GM21367 (cell line): Measurements from ENCODE around the gene NUDT9.
"Not testable (repeated sequence)": the region's sequence is repeated elsewhere in the genome, so short reads cannot be mapped to it uniquely, and the experiment has no call there.

ENCODE experiments used
- ATAC-seq: cut with Tn5 transposase; IDR thresholded peaks from one replicate; pipeline ENCODE4 v1.9.1; 2021; ENCODE audit not compliant: unreplicated experiment

The NUDT9 gene

DNA sequence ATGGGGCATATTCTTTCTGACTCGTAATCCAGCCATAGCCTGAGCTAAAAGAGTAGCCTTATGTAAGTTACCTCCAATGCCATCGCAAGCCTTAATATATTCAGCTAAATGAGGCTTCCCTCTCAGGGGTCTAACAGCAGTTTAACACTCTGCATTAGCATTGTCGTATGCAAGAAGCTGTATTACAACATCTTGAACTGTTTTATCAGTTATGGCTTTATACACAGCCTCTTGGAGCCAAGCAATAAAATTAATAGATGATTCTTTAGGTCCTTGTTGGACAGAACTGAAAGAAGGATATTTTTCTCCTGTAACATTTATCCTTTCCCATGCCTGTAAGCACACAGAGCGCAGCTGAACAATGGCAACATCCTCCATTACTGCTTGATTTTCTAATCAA lies 15.5 kb upstream of the NUDT9 start:
- not testable (repeated sequence) for ATAC-seq

DNA sequence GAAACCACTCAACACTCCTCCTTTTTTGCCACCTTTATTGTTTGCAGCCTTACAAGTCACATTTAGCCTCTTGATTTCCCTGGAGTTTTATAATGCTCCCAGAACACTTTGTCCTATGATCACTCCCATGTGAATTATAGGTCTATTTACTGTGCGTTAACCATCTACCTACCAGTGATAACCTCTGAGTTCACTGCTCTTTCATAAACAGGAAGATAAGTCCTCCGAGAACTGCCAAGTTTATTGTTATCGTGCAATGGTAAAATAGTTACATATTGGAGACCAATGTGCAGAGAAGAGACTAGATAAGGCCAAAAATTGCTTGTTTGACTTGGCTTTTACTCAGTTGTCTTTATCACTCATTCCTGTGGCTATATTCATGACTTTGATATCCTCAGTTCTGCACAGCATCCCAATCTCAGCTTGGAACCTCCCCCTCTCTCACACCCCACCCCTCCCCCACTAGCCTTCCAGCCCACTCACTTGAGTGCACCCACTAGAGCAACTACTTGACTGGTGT lies 12.9 kb upstream of the NUDT9 start:
- no peak for ATAC-seq

DNA sequence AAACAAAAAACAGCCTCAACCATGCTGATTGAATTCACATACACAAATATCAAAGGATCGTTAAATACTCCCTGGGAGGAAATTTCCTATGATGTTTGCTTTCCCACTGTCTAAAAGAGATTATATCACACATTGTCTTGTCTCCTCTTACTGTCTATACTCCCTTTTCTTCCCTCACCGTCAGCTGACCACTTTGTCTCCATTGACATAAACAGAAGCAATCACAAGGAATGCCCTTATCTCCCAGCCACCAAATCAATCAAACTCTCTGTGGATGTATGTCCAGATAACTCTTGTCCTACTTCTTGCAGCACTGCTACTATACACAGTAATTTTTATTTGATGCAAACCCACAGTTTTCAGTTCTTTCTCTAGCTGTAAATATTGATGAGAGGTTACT lies 12.2 kb upstream of the NUDT9 start:
- ATAC-seq: no peak

DNA sequence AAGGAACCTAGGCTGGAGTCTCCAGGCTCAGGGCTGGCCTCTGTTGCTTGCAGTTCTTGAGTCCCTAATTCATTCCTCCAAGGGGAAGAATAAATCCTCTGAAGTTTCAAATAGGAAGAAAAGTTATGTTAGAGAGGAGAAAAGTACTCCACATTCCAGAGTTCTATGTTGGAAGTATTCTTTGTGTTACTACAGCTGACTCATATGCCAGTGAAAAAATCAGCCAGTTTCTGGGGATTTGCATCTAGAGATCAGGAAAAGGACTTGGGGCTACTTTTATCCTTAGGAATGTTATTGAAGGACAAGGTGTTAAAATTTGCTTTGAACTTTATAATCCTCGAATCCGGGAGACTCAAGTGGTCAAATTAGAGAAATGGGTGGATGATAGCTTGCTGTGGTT lies 11.7 kb upstream of the NUDT9 start:
- no peak for ATAC-seq

DNA sequence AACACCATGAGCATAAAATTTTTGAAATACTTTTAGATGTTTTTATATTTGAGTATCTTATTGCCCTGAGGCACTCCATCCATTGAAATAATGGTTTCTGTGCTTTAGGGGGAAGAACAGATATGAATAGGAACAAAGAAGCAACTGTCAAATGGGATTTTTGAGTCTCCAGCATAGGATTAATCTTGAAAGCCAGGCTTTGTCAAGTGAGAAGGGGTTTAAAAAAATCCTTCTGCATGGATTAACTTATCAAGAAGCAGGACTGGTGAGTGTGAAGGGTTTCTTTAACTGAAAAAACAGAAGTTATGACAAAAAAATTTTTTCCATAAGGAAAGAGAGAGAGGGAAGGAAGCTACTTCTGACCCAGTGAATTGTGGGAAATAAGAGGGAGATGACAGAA lies 7.6 kb upstream of the NUDT9 start:
- no peak for ATAC-seq

DNA sequence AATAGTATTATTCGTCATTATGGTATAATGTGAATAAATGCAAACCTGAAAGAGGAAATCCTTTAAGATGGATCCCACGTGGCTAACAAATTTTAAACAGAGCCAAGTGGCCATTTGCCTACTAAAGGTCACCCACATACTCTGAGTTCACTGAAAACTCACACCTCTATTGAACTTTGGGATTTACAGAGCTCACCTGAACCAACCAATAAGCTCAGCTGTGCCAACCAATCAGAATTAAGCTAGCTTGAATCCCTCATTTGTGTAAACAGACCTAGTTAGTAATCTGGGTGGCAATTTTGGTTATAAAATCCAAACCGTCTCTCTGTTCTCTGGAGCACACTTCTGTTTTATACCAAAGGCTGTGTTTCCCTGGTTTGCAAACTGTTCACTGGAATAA lies 5.4 kb upstream of the NUDT9 start:
- no peak for ATAC-seq

DNA sequence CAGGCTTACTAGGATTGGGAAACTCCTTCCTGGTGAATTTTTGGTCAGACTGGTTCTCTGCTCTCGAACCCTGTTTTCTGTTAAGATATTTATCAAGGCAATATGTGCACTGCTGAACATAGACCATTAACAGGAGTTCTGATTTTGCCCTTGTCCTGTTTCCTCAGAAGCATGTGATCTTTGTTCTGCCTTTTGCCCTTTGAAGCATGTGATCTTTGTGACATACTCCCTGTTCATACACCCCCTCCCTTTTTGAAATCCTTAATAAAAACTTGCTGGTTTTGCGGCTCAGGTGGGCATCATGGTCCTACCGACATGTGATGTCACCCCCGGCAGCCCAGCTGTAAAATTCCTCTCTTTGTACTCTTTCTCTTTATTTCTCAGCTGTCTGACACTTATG lies 4.0 kb upstream of the NUDT9 start:
- not testable (repeated sequence) for ATAC-seq

DNA sequence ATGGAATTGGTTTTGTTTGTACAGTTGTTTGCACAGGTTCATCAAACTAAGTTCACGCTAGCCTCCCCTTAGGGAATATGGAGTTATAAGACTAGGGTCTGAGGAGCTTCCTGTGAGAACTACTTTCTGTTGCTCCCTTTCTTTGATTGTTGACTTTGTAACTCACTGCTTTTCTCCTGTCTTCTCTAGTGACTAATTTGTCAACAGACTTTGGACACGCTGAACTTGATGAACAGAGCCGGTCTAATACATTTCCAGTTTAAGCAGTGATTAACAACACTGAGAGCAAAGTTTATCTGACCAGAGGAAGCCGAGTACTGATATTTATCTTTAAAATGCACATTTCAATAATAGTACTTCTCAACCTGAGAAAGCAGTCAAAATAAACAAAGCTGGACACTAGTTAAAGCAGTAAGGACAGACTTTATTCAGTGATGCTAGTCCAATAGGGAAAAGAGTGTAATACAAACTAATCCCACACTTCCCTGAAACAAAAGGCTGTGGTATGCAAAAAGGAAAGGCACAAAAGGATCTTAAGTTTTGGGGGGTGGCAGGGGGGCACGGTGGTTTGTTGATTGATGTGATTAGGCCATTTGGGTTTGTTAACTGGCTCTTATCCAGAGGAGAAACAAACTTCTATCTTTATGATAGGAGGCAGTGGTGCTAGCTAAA lies 2.7 kb upstream of the NUDT9 start:
- ATAC-seq: no peak

DNA sequence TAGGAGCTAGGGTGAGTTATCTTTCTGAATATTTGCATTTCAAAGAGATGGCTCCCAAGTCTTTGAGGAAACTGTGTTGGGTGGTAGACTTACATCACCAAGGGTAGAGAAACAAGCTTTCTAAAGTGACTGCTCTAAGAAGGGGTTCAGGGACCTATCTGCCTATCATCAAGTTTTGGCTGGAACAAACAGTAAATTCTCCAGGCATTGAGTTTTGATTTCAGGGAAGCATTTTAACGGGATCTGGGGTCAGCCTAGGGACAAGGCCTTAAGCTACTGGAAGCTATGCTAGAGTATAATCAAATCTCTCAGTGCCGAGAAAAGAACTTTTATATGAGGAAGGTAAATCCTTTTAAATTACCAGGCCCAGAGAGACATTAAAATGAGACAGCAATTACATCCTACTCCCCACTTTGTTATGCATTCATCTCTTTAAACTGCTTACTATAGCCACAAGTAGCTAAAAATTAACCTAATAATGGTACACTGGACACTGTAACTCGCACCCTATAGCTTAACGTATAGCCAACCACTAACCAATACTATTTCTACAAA lies 2.0 kb upstream of the NUDT9 start:
- ATAC-seq: no peak

DNA sequence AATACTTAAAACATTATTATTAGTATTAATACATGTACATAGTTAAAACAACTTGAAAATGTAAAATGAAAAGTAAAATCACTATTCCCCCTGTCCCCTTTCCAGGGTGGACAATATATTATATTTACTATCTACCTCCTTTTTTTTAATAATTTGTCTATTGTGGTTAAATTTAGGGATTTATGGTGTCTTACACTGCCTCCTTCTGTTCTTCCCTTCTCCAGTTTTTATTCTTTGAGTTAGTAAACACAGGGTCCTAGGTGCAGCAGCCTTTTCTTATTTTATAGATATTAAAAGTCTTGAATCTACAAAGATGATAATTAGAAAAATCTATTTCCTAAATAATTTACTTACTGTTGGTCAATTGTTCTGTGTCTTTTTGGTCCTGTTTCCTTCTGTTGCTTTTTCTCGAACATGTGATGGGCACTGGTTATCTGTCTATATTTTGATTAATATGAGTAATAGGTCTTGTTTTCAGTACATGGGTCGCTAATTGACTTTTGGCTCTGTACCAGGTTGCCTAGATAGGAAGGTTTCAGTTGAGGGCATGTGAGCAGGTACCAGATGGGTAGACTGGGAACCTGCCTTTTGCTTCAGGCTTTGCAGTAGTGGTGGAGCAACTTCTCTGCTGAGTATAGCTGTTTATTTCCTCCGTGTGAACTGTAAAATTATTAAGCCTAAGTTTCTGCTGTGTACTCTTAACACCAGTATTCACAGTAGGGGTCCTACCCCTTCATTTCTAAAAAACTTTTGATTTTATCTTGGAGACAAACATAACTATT lies 1.1 kb downstream of the NUDT9 start:
- ATAC-seq: no peak

DNA sequence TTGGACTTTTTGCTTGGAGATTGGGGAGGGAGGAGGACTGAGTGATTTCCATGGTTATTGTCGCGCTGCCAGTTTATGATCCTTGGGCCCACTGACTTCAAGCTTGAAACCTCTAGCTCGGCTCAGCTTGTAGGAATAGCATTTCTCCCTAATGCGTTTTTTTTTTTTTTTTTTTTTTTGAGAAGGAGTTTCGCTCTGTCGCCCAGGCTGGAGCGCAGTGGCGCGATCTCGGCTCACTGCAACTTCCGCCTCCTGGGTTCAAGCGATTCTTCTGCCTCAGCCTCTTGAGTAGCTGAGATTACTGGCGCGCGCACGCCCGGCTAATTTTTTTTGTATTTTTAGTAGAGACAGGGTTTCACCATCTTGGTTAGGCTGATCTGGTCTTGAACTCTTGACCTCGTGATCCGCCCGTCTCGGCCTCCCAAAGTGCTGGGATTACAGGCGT lies 1.7 kb downstream of the NUDT9 start:
- not testable (repeated sequence) for ATAC-seq

DNA sequence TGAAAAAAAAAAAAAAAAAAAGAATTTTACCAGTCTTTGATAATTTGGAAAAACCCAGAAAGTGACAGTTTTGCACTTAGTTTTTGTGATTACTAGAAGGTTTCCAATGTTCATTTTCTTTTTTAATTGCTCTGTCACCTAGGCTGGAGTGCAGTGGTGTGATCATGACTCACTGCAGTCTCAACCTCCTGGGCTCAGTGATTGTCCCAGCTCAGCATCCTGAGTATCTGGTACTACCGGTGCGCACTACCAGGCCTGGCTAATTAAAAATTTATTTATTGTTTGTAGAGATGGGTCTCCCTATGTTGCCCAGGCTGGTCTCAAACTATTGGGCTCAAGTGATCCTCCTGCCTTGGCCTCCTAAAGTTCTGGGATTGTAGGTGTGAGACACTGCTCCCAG lies 3.3 kb downstream of the NUDT9 start:
- ATAC-seq: no peak

DNA sequence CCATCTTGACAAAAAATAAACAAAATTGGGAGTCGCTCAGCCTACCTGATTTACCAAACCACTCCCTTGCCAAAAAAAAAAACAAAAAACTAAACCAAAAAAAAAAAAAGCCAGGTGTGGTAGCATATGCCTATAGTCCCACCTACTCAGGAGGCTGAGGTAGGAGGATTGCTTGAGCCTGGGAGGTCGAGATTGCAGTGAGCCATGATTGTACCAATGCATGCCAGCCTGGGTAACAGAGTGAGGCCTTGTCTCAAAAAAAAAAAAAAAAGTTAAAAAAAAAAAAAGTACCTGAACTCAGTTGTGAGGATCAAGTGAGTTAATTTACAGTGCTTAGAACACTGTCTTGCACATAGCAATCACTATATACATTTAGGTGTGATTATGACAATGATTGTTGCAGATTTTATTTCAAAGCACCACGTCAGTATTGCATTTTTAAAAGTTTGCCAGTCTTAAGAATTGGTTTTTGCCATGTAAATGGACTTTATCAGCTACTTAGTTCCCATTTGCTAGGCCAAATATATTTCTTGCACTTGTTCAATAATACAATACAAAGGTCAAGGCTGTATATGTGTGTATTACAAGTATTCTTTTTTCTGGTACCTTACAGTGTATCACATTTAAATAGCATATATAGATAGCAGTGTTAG lies 4.6 kb downstream of the NUDT9 start:
- ATAC-seq: no peak

DNA sequence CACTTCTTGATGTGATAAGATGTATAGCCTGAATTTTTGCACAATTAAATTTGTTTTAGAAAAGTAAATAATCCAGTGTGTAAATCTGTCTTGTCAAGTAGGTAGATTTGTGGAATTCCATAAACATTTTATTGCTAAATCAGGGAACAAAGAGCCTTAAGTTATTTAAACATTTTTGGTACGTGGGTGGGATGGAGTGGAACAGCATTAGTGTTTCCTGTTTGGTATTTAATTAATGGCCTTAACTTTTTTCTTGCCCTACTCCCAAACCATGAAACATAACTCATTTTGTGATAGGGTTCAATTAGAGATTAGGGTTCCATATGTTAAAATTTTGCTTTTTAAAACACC lies 5.1 kb downstream of the NUDT9 start:
- ATAC-seq: no peak

DNA sequence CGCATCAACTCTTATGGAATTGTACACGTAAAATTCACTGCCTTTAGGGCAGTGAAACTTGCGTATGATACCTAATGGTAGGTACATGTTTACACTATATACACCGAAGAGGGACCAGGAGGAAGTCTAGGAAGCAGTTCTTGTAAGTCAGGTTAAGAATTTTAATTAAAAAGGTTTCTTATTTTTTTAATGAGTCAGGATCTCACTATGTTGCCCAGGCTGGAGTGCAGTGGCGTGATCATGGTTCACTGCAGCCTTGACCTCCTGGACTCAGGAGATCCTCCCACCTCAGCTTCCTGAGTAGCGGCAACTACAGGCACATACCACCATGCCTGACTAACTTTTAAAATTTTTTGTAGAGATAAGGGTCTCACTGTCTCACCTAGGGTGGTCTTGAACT lies 6.6 kb downstream of the NUDT9 start:
- no peak for ATAC-seq

DNA sequence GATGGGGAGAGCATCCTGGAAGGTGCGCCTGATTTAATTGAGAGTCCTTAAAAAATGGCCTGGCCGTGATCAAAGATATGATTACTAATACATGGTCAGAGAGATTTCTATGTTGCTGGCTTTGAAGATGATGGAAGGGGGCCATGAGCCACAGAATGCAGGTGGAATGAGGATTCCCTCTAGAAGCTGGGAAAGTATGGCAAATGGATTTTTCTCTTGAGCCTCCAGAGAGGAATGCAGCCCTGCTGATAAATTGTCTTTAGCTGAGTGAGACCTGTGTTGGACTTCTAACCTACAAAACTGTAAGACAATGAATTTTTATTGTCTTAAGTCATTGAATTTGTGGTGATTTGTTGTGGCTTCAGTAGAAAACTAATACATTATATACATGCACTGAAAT lies 7.7 kb downstream of the NUDT9 start:
- no peak for ATAC-seq

DNA sequence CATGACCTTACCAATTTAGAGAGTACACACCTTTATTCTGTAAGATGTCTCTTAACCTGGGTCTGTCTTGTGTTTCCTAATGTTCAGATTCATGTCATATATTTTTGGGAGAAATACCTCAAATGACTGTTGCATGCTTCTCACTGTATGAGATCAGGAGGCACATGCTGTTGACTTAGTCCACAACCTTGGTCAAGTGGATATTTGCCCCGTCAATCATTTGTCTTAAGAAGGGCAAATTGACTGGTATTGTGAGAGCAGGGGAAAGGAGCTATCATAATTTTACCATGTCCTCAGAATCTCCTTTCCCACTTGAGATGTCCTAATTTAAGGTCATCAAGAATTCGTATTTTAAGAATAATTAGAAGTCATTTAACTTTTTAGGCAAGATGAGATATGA lies 11.0 kb downstream of the NUDT9 start:
- ATAC-seq: no peak

DNA sequence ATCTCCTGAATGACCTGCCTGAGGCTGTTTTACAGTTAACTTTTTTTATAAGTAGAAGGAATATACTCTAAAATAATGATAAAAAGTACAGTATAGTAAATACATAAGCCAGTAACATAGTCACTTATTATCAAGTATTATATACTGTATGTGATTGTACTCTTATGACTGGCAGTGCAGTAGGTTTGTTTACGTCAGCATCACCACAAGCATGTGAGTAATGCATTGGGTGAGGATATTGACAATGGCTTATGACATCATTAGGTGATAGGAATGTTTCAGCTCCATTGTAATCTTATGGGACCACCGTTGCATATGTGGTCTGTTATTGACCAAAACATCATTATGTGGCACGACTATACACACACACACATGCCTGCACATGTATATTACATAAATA lies 20.5 kb downstream of the NUDT9 start:
- no peak for ATAC-seq

DNA sequence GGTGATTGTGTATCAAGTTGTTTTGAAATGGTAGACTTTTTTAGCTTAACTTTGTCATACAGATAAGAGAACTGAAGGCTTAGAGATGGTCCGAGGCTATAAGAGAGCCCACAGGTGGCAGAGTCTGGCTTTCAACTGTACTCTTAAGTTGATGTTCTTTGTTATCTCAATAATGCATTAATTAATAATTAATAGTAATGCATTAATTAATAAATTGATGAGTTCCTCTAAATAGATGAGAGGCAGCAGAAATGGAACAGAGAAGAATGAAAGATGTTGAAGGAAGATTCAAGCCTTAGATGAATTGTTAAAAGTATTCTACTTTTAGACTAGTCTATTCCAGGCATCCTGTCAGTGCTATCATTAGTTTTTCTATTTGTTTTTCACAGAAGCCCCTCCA lies 22.4 kb downstream of the NUDT9 start:
- no peak for ATAC-seq

DNA sequence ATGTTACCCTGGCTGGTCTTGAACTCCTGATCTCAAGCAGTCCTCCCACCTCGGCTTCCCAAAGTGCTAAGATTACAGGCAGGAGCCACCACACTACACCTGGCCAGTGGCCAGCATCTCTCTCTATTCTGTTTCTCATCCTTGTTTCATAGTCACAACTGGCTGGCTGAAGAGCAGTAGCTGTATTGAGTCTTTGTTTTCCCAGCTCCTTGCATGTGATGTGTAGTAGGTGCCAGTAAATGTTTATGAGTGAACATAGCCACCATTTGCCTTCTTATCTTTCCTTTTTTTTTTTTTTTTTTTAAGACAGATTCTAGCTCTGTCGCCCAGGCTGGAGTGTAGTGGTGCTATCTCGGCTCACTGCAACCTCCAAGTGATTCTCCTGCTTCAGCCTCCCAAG lies 23.6 kb downstream of the NUDT9 start:
- ATAC-seq: no peak

DNA sequence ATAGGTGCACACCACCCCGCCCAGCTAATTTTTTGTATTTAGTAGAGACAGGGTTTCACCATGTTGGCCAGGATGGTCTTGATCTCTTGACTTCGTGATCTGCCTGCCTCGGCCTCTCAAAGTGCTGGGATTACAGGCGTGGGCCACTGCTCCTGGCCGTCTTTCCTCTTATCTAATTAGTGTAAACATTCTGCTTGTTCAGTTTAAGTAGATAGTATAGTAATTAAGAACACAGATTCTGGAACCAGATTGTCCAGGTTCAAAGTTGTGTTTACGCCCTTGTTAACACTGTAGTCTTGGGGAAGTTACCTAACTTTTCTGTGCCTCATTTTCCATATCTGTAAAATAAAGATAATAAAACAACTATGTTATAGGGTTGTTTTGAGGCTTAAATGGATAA lies 24.0 kb downstream of the NUDT9 start:
- ATAC-seq: not testable (repeated sequence)

DNA sequence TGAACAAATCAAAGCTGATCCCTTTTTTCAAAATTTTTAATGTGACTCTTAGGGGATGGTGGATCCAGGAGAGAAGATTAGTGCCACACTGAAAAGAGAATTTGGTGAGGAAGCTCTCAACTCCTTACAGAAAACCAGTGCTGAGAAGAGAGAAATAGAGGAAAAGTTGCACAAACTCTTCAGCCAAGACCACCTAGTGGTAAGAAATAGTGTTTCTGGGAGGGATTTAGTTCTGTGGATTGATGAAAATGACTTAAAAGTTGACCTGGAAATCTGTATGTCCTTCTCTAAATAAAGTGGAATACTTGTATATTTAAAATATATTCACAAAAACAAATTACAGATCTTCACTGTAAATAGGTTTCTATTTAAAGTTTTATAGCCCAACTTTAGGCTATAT lies 29.2 kb downstream of the NUDT9 start:
- no peak for ATAC-seq
